ENCODE measurements around the gene HPS5. TPM values are rescaled to one million over a fixed set of nuclear protein-coding genes. Genes with fewer than 3 reads are reported as not detected.
A peak's percentile ranks its signal among the peaks of the same experiment; 100 is the strongest.

HPS5 gene
- total RNA-seq, 1 experiment from 2014 or later = 15.4 TPM

DNA sequence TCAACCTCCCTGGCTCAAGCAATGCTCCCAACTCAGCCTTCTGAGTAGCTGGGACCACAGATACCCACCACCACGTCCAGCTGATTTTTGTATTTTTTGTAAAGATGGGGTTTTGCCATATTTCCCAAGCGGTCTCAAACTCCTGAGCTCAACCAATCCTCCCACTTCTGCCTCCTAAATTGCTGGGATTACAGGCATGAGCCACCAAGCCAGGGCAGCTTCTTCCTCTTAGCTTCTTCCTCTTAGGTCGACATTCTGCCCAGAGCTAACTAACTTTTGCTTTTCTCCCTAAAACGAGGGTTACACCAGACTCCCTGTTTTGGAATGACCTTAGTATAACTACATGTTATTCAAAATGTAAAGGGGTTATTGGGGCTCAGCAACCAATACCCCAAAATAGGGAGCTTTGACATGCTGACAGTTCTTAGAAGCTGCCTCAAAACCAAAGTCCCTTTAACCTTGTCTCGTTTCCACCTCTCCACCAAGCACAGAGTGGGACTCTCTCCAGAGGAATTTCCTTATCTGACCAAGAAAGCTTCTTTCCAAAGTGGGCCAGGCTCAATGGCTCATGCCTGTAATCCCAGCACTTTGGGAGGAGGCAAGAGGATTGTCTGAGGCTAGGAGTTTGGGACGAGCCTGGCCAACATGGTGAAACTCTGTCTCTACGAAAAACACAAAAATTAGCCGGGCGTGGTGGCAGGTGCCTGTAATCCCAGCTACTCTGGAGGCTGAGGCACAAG is 7.0 kb downstream of the HPS5 start:
- Histone ChIP-seq H3K27ac (ENCODE audit: insufficient read length, low read depth, low read length) (no peak overlapping the region), H2BK15ac (ENCODE audit: low read depth, low read length) (no peak overlapping the region), H3K9me3 (ENCODE audit: control insufficient read depth, low read depth, low read length) (no peaks in the 10 kb centered on the region), H2BK20ac (ENCODE audit: low read depth, low read length, poor library complexity, severe bottlenecking) (no peak overlapping the region), H3K4me1 (ENCODE audit: insufficient read depth, low read length) (no peaks in the 10 kb centered on the region), H2BK120ac (ENCODE audit: low read depth, low read length, poor library complexity, severe bottlenecking) (no peak overlapping the region), H3K4me2 (ENCODE audit: insufficient read depth, insufficient read length, low read length) (no peak overlapping the region), H3K27me3 (ENCODE audit: insufficient read depth, low read length) (no peaks in the 10 kb centered on the region), H4K8ac (replicated peaks; ENCODE audit: insufficient read length, low read depth, low read length) (no peak overlapping the region), H4K5ac (ENCODE audit: insufficient read length, low read depth, low read length) (no peak overlapping the region), H3K56ac (ENCODE audit: insufficient read length, low read depth, low read length) (no peak overlapping the region), H4K20me1 (ENCODE audit: control insufficient read depth, insufficient read depth, insufficient read length) (no peaks in the 10 kb centered on the region), H3K4ac (ENCODE audit: low read depth, low read length) (no peak overlapping the region), H3K18ac (ENCODE audit: insufficient read length, low read depth, low read length) (no peak overlapping the region), H3K79me1 (ENCODE audit: insufficient read depth, low read depth, low read length, poor library complexity, severe bottlenecking) (peaks cover 4% of the 10 kb centered on the region), H3T11ph (ENCODE audit: low read length) (no peak overlapping the region), H2BK5ac (ENCODE audit: insufficient read length, low read length) (no peak overlapping the region), H2AFZ (ENCODE audit: low read length) (no peak overlapping the region), H3K14ac (ENCODE audit: insufficient read depth, low read length) (no peak overlapping the region), H2BK12ac (ENCODE audit: insufficient read length, low read depth, low read length) (no peak overlapping the region), H3K23me2 (ENCODE audit: insufficient read length, low read depth, low read length, poor library complexity, severe bottlenecking) (no peaks in the 10 kb centered on the region), H3K23ac (ENCODE audit: insufficient read length, low read depth, low read length) (no peak overlapping the region), H4K91ac (ENCODE audit: insufficient read length, low read depth, low read length) (no peak overlapping the region), H2AK5ac (ENCODE audit: insufficient read length, low read length) (no peak overlapping the region), H3K79me2 (ENCODE audit: insufficient read depth, low read length) (peaks cover 9% of the 10 kb centered on the region; the same call in 1 of the 2 replicates), H3K9ac (ENCODE audit: extremely low read depth, insufficient read length, low read length) (no peak overlapping the region)
- H3K9me3 Mint-ChIP-seq = no peaks in the 10 kb centered on the region
- peaks cover 6 to 24% (median 23%) of the 10 kb centered on the region in 3 experiments; a peak in 6 of 7 replicates for H3K36me3 Mint-ChIP-seq (ENCODE audit: insufficient read depth in 1 of 3, low read depth in 3 of 3)
- TF ChIP-seq, protein P1, sequence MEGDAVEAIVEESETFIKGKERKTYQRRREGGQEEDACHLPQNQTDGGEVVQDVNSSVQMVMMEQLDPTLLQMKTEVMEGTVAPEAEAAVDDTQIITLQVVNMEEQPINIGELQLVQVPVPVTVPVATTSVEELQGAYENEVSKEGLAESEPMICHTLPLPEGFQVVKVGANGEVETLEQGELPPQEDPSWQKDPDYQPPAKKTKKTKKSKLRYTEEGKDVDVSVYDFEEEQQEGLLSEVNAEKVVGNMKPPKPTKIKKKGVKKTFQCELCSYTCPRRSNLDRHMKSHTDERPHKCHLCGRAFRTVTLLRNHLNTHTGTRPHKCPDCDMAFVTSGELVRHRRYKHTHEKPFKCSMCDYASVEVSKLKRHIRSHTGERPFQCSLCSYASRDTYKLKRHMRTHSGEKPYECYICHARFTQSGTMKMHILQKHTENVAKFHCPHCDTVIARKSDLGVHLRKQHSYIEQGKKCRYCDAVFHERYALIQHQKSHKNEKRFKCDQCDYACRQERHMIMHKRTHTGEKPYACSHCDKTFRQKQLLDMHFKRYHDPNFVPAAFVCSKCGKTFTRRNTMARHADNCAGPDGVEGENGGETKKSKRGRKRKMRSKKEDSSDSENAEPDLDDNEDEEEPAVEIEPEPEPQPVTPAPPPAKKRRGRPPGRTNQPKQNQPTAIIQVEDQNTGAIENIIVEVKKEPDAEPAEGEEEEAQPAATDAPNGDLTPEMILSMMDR (conservative IDR thresholded peaks at IDR 0.05) = no peak
- peaks cover 4 to 10% of the 10 kb centered on the region in 2 experiments; a peak in 3 of 4 replicates for H3K4me1 Mint-ChIP-seq
- peak overlapping the region in 2 of 3 experiments; percentile 67 to 81; a peak in 3 of 7 replicates for H3K27ac Mint-ChIP-seq
- DNase-seq = no peak
- no peak overlapping the region for H3K4me3 Mint-ChIP-seq
- H3K27me3 Mint-ChIP-seq (ENCODE audit: low read depth) = no peaks in the 10 kb centered on the region
- WGBS (ENCODE audit: extremely low coverage, insufficient read length, low lambda C conversion rate) = no CpG with 5 or more reads among the region's 9 CpGs

Measured in H9 (cell line).